SH-SY5Y (cell line): ENCODE results near the gene HS6ST3.

Source experiments
- GATA2 ChIP-seq: IDR thresholded peaks from 2 replicates; pipeline ENCODE4 v1.6.1; 2011; ENCODE audit warnings: mild to moderate bottlenecking, low read depth, low read length
- GATA3 ChIP-seq: IDR thresholded peaks from 2 replicates; pipeline ENCODE4 v1.6.1; 2011; ENCODE audit warnings: low read depth, mild to moderate bottlenecking, low read length, moderate library complexity

DNA sequence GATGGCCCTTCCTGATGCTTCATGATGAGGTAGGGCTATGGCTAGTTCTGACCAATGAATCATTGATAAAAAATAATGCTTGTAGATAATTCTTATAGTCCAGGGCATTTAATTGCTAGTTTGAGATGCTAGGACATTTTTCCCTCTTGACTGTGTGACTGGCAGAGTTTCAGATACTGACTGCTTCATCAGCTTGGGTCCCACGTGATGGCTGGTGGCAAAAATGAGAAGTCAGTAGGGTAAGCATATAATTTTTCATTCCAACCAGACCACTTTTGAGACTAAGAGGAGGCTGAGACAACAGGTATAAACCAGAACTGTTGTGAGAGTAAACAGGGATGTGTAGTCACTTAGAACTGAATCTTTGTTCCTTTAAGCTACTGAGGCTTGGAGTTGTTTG, 183.3 kb downstream of the HS6ST3 start:
- TF ChIP-seq GATA3 (no peak), GATA2 (no peak)
